ENCODE results near the gene ATRAID. TPM values are rescaled to one million over a fixed set of nuclear protein-coding genes. Genes with fewer than 3 reads are reported as not detected.
"Not testable (repeated sequence)": the region's sequence is repeated elsewhere in the genome, so short reads cannot be mapped to it uniquely, and the experiment has no call there.

The ATRAID gene
- 180 and 193 TPM in 2 replicates for total RNA-seq (2014; rRNA removed)
- polyA plus RNA-seq (2012), result 173 TPM

DNA sequence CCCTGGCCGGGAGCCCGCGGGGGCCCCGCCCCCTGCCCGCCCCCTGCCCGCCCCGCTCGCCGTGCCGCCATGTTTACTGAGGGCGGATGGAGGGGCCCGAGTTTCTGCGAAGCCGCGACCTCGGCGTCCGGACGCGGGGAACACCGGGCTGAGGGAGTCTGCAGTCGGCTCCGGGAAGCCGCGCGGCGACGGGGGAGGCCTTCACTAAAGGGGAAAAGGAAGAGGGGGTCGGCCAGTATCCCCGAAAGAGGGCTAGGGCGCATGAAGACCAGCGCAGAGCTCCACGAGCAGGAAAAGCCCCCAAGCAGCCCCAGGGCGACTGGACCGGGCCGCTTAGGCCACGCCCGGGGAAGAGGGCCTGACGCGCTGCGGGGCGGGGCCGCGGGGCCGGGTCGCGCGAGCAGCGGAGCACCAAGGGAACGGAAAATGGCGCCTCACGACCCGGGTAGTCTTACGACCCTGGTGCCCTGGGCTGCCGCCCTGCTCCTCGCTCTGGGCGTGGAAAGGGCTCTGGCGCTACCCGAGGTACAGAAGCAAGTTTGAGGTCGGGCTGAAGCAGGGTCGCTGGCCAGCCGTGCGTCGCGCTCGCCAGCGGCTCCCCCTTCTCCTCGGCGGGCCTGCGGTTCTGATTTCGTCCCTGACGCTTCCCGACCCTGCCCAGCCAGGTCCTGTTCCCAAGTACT, at the start of gene ATRAID, which contains the start of gene SLC5A6:
Gene ATRAID (plus strand): TSS at position 99 of the 683 bp plus-strand sequence. CDS start 328 bp downstream, at position 427.
Gene SLC5A6 (minus strand): TSS at position 326 of the 683 bp plus-strand sequence. CDS start 4,618 bp downstream, outside the sequence.
- peak; percentile 84 for DNase-seq (ENCODE audit: low read depth)

DNA sequence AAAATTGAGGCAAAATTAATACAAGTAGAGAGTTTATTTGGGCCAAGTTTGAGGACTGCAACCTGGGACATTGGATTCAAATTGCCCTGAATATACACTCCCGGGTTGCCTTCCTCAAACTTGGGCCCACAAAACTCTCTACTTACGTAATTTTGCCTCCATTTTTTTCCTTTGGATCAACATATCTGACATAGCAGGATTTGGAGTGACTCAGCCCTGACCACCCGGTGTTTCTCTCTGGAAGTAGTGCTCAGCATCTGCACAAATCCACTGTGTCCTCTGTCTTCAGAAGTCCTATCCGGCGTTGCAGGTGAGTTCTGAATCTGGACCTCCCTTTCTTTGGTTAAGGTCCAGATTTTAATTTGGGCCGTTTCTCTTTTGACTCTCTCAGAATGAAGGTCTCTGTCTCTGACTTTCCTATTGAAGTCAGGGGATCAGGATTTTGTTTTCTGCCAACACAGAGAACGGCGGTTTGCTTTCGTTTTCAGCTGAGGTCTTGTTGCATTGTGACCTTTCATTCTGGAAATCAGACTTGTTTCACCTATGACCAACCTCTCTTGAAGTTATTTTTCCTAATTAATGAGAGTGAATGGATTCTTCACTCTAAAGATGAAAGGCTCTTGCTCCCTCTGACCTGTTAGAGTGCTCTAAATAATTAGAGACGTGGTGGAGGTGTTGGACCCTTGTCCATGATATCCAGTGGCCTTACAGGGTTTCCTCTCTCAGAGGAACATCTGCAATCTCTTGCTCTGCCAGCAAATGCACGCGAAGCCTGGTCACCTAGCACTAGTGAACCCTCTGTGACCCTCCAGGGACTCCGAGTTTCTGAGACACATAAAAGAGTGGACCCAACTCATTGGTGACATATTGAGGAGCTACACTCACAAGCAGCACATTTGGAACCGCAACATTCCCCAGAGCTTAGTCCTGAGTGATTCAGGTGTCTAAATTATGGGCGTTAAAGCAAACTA, 49.4 kb upstream of the ATRAID start:
- DNase-seq (ENCODE audit: low read depth), result peak; percentile 13

GRCh38 chr2:27164960-27165763, 46.7 kb upstream of the ATRAID start:
- DNase-seq (ENCODE audit: low read depth), result no peak

- DNase-seq (ENCODE audit: low read depth), result no peak
These were observed 41.1 kb upstream of the ATRAID start for GRCh38 chr2:27170581-27171337.

DNA sequence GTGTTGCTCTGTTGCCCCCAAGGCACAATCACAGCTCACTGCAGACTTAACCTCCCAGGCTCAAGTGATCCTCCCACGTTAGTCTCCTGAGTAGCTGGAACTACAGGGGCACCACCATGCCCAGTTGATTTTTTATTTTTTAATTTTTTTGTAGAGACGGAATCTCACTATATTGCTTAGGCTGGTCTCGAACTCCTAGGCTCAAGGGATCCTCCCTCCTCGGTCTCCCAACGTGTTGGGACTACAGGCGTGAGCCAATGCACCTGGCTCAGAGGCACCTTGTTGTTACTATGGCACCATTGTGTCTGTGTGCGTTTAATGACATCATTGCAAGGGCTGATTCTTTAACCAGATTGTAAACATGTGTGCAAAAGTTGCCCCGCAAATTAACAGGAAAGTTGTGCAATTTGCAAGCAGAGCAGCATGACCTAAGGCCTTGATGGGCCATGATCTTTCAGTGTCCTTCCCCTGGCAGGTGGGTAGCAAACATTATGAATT, 40.4 kb upstream of the ATRAID start:
- DNase-seq (ENCODE audit: low read depth), result no peak

- no peak for DNase-seq (ENCODE audit: low read depth)
These were observed 37.2 kb upstream of the ATRAID start for GRCh38 chr2:27174638-27175037.

GRCh38 chr2:27175330-27175729, 36.5 kb upstream of the ATRAID start:
- no peak for DNase-seq (ENCODE audit: low read depth)

GRCh38 chr2:27175781-27176180, 36.1 kb upstream of the ATRAID start:
- DNase-seq (ENCODE audit: low read depth), result not testable (repeated sequence)

DNA sequence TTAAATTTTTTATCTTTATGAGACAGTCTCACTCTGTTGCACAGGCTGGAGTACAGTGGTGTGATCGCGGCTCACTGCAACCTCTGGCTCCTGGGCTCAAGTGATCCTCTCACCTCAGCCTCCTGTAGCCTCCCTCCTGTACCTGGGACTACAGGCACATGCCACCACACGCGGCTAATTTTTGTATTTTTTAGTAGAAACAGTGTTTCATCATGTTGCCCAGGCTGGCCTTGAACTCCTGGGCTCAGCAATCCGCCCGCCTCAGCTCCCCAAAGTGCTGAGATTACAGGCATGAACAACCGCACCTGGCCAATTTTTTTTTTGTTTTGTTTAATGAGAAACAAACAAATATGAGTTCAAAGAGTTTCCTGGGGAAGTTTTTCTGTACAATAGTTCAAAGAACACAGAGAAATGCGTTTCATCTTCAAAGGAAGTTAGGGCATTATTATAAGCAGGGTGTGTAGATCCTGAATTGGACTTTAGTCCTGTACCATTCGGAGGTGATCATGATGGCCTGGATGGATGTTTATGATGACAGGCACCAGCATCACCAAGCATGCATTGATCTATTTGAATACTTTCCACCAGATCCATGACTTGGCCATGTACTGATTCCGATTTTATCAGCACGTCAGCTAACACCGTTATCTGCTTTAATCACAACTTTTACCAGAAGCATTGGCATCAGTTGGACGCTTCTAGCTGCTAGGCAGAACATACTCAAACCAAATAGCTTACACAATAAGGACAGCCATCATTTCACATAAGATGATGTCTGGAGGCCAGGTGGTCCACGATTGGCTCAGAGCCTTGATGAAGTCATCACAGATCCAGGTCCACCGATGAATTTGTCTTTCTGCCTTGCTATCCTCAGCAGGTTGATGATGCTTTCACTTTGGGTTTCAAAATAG, 34.1 kb upstream of the ATRAID start:
- DNase-seq (ENCODE audit: low read depth), result no peak

GRCh38 chr2:27178469-27178868, 33.4 kb upstream of the ATRAID start:
- no peak for DNase-seq (ENCODE audit: low read depth)

DNA sequence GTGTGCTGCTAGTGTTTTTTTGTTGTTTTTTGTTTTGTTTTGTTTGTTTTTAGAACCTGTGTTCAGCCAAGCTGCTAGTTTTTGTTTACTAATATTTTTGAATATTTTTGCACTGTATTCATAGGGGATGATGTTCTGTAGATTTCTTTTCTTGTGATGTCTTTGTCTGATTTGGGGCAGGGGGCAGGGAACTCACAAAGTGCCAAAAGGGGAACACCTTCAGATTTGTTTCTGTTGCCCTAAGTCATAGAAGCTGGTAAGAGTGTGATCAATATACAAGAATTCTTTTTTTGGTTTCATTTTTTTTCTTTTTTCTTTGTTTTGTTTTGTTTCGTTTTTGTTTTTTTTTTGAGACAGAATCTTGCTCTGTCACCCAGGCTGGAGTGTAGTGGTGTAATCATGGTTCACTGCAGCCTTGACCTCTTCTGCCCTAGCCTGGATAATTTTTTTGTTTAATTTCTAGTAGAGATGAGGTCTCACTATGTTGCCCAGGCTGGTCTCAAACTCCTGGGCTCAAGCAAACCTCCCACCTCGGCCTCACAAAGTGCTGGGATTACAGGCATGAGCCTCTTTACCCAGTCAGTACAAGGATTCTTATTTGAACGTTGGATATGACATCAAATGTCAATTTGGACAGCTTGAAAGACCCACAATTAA, 32.4 kb upstream of the ATRAID start:
- DNase-seq (ENCODE audit: low read depth), result no peak

DNA sequence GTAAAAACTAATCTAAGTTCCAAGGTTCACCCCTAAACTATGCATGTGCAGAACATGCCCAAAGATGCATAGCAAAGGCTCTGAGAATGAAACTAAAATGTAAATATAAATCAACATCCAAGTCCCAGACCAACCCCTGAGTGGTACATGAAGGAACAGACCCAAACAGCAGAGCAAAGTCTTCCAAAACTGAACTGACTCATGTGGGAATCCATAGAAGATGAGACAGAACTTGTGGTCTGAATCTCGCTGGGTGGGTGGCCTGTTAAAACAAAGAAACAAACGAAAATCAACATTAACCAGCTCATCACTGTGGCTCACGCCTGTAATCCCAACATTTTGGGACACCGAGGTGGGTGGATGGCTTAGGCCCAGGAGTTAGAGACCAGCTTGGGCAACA, 29.5 kb upstream of the ATRAID start:
- peak; percentile 50 for DNase-seq (ENCODE audit: low read depth)

GRCh38 chr2:27184115-27184514, 27.7 kb upstream of the ATRAID start:
- no peak for DNase-seq (ENCODE audit: low read depth)

- DNase-seq (ENCODE audit: low read depth), result peak; percentile 39
These were observed 26.4 kb upstream of the ATRAID start for GRCh38 chr2:27185331-27186026.

DNA sequence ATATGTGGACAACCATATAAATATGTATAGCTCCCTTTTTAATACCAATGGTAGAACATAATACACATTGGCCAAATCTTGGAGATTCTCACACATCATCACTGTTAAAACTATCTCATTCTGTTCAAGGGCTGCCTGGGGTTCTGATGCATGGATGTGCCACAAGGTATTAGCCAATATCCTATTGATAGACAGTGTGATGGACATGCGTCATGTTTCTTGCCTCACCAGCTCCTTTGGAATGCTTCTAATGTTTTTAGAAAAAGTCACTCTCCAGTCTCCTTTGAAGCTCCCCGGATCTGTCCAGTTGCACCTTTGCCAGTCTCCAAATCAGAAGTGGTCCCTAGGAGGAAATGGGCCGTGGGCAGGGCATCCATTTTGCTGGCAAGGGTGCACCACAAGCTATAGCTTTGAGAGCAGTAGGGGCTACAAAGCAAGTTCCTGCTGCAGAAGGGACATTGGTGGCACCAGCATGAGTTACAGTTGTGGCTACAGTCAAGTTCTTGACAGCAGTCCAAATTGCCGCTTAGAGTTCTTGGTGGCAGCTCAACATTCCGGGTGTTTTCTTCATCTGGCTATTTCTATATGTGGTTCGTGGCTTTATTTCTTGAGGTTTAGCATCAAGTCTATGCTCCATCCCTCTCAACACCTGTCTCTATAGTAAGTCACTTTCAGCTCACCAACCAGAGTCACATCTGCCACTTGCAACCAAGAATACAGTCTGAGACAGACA, 25.1 kb upstream of the ATRAID start:
- no peak for DNase-seq (ENCODE audit: low read depth)

DNA sequence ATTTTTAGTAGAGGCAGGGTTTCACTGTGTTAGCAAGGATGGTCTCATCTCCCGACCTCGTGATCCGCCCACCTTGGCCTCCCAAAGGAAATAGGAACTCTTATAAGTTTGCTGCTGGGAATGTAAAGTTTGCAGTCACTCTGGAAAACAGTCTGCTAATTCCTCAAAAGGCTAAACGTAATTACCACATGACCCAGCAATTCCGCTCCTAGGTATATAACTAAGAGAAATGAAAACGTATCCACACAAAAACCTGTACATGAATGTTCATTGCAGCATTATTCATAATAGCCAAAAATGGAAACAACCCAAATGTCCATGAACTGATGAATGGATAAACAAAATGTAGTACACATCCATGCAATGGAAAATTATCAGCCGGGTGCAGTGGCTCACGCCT, 21.9 kb upstream of the ATRAID start:
- no peak for DNase-seq (ENCODE audit: low read depth)

DNA sequence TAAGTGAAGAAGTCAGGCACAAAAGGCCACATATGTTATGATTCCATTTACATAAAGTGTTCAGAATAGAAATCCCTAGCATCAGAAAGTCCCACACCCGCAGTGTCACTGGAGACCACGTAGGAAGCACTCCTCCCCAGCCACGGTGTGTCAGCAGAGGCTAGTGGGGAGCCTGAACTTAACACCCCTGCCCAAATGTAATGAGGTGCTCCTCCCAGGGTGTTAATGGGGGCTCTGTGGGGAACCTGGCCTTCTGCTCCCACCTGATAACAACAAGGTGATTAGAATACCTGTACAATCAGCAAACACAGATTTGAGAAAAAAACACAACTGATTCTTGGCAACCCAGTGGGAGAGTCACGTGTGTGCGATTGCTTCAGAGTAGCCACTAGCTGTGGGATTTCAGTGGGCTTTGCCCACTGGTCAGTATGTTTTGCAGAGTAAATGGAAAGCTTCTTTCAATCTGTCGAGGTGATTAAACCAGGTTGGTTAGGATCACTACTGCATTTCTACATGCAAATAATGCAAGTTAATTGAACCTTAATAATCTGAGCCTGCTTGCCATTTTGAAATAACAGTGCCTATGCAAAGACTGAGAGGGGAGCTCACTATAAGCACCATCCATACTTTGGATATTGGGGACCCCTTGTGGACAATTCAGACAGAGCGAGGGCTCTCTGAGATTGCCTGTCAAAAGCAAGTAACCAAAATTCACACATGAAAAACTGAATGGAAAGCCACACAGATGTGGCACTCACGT, 20.6 kb upstream of the ATRAID start:
- DNase-seq (ENCODE audit: low read depth), result peak; percentile 60
